Lower leg skin (tissue), 4 donors: Measurements from ENCODE around the gene CD79B. TPM values are rescaled to one million over a fixed set of nuclear protein-coding genes. Genes with fewer than 3 reads are reported as not detected.

Experiments
- DNase-seq, 2 donors: peaks; one replicate each; pipeline ENCODE4 v3.0.0-alpha.2; 2019; ENCODE audit warnings: low spot score in 2 of 2
- H3K4me3 ChIP-seq: fragments of 200-600 bp; sonication (generic); 2 replicates; pipeline ENCODE4 v1.5.1; 2017; ENCODE audit warnings: mild to moderate bottlenecking, low read depth; ENCODE audit not compliant: poor library complexity, severe bottlenecking
- POLR2A ChIP-seq, 2 donors: fragments of 450-650 bp; IDR thresholded peaks; one replicate each; pipeline ENCODE4 v1.6.1; 2016 to 2017; ENCODE audit warnings: antibody characterized with exemption in 2 of 2, mild to moderate bottlenecking in 1 of 2, moderate library complexity in 1 of 2
- WGBS, 2 donors: methylation state at CpG; one replicate each; pipeline ENCODE4 v1.1.5; 2018; 5-methylcytosine and 5-hydroxymethylcytosine counted together
- intact Hi-C: fragments of 100-400 bp; cut with DNase I; formaldehyde crosslinking; loops from one replicate; pipeline ENCODE4 v1.15.0; 2023; ENCODE audit warnings: low total_unique reads
- total RNA-seq, 4 donors: library from RNA; depleted of rRNA; stranded (reverse); fragments of >200 nt; gene quantifications; one replicate each; pipeline ENCODE4 v1.1.0, GENCODE V29; 2016
- TF ChIP-seq, protein P1 (sequence below), 3 donors: fragments of 450-650 bp; IDR thresholded peaks; one replicate each; pipeline ENCODE4 v1.5.1; 2016; ENCODE audit warnings: antibody characterized with exemption in 3 of 3, mild to moderate bottlenecking in 3 of 3, moderate library complexity in 2 of 3

CD79B gene
- 1 to 10 TPM in 3 of 4 donors, under 1 TPM in 1; 0.72 to 5.8 (median 3.5) TPM for total RNA-seq

GRCh38 chr17:63931981-63932561 is at the start of gene CD79B:
CD79B (minus strand) TSS chr17:63932331; CDS start chr17:63932261, 70 bp downstream.
- no peak within 1 kb of the TSS for H3K4me3 ChIP-seq
- intact Hi-C loops = no loop called here
- no peak for DNase-seq
- WGBS, 2 donors = 71 to 76% methylated on average over 6 to 19 of the region's 19 CpGs
- TF ChIP-seq, protein P1, sequence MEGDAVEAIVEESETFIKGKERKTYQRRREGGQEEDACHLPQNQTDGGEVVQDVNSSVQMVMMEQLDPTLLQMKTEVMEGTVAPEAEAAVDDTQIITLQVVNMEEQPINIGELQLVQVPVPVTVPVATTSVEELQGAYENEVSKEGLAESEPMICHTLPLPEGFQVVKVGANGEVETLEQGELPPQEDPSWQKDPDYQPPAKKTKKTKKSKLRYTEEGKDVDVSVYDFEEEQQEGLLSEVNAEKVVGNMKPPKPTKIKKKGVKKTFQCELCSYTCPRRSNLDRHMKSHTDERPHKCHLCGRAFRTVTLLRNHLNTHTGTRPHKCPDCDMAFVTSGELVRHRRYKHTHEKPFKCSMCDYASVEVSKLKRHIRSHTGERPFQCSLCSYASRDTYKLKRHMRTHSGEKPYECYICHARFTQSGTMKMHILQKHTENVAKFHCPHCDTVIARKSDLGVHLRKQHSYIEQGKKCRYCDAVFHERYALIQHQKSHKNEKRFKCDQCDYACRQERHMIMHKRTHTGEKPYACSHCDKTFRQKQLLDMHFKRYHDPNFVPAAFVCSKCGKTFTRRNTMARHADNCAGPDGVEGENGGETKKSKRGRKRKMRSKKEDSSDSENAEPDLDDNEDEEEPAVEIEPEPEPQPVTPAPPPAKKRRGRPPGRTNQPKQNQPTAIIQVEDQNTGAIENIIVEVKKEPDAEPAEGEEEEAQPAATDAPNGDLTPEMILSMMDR (IDR thresholded peaks at IDR 0.05) = no peak
- TF ChIP-seq POLR2A (IDR thresholded peaks at IDR 0.05) = no peak

GRCh38 chr17:63978272-63979200 is 46.4 kb upstream of the CD79B start:
- WGBS, 2 donors = 84 to 87% methylated on average over 13 of the region's 13 CpGs
- no peak overlapping the region for H3K4me3 ChIP-seq
- intact Hi-C loops = no loop called here
- TF ChIP-seq, protein P1 (IDR thresholded peaks at IDR 0.05) = no peak
- TF ChIP-seq POLR2A (IDR thresholded peaks at IDR 0.05) = no peak
- DNase-seq = no peak

DNA sequence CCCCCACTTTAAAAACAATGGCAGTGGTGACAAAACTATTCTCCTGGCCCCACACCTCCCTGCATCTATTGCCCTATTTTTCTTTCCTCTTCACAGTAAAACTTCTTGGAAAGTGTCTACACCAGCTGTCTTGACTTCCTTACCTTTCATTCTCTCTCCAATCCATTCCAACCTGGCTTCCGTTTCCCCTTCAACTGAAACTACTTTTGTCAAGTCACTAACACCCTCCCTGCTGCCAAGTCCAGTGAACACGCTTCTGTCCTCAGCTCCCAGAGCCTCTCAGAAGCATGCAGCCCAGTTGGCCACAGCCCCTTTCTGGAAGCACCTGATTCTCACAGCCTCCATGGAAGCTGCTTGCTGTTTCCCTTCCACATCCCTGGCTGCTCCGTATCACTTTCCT is 44.6 kb upstream of the CD79B start:
- H3K4me3 ChIP-seq = no peak overlapping the region
- 68 to 73% methylated on average over 3 of the region's 3 CpGs for WGBS, 2 donors
- TF ChIP-seq, protein P1 (IDR thresholded peaks at IDR 0.05) = no peak
- no peak for TF ChIP-seq POLR2A (IDR thresholded peaks at IDR 0.05)
- intact Hi-C loops = no loop called here
- DNase-seq = no peak

- intact Hi-C loops = no loop called here
- 85 to 91% methylated on average over 2 of the region's 2 CpGs for WGBS, 2 donors
- TF ChIP-seq POLR2A (IDR thresholded peaks at IDR 0.05) = no peak
- TF ChIP-seq, protein P1 (IDR thresholded peaks at IDR 0.05) = no peak
- no peak for DNase-seq
- no peak overlapping the region for H3K4me3 ChIP-seq
These were observed 43.5 kb upstream of the CD79B start for GRCh38 chr17:63975541-63976092.

- no peak for DNase-seq
- TF ChIP-seq, protein P1 (IDR thresholded peaks at IDR 0.05) = no peak
- no peak for TF ChIP-seq POLR2A (IDR thresholded peaks at IDR 0.05)
- H3K4me3 ChIP-seq = no peak overlapping the region
- 75 to 76% methylated on average over 10 of the region's 10 CpGs for WGBS, 2 donors
- intact Hi-C loops = no loop called here
These were observed 42.6 kb upstream of the CD79B start for GRCh38 chr17:63974594-63975192.
